ENCODE measurements around the gene YPEL3. TPM values are rescaled to one million over a fixed set of nuclear protein-coding genes. Genes with fewer than 3 reads are reported as not detected.

YPEL3 gene
- total RNA-seq, 1 donor from 2014 or later = 45.7 TPM

DNA sequence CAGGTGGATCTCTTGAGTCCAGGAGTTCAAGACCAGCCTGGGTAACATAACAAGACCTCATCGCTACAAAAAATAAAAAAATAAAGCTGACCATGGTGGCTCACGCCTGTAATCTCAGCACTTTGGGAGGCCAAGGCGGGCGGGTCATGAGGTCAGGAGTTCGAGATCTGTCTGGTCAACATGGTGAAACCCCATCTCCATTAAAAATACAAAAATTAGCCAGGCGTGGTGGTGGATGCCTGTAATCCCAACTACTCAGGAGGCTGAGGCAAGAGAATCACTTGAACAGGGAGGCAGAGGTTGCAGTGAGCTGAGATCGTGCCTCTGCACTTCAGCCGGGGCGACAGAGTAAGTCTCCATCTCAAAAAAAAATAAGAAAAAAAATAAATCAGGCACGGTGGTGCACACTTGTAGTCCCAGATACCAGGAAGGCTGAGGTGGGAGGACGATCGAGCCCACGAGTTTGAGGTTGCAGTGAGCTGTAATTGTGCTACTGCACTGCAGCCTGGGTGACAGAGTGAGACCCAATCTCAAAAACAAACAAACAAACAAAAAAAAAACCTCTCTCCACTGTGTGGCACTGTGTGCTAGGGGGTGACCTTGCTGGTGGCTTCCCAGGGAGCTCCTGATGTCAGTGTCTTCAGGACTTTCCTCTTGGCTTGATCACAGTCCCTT lies 46.8 kb upstream of the YPEL3 start:
- H3K27ac Mint-ChIP-seq = no peak overlapping the region

DNA sequence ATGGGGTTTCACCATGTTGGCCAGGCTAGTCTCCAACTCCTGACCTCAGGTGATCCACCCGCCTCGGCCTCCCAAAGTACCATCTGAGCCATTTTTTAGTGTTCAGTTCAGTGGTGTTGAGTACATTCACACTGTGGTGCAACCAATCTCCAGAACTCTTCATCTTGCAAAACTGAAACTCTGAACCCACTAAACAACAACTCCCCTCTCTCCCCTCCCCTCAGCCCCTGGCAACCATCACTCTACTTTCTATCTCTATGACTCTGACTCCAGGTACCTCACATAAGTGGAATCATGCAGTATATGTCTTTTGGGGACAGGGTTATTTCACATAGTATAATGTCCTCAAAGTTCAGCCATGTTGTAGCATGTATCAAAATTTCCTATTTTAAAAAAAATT lies 45.7 kb upstream of the YPEL3 start:
- Mint-ChIP-seq H3K9me3 (ENCODE audit: low read depth) (no peaks in the 10 kb centered on the region), H3K4me3 (ENCODE audit: low read depth) (no peak overlapping the region), H3K36me3 (ENCODE audit: insufficient read depth) (no peaks in the 10 kb centered on the region), H3K4me1 (ENCODE audit: low read depth) (peaks cover 4% of the 10 kb centered on the region), H3K27me3 (no peaks in the 10 kb centered on the region), H3K27ac (no peak overlapping the region)
- DNase-seq (ENCODE audit: low spot score, unreplicated experiment) = no peak
- TF ChIP-seq CTCF (IDR thresholded peaks at IDR 0.05; ENCODE audit: unreplicated experiment) = no peak

More for the DNA sequence above, 46.8 kb upstream of the YPEL3 start:
- Mint-ChIP-seq H3K9me3 (ENCODE audit: low read depth) (no peaks in the 10 kb centered on the region), H3K36me3 (ENCODE audit: insufficient read depth) (no peaks in the 10 kb centered on the region), H3K4me1 (ENCODE audit: low read depth) (peaks cover 4% of the 10 kb centered on the region), H3K4me3 (ENCODE audit: low read depth) (no peak overlapping the region), H3K27me3 (no peaks in the 10 kb centered on the region)
- DNase-seq (ENCODE audit: low spot score, unreplicated experiment) = no peak
- no peak for TF ChIP-seq CTCF (IDR thresholded peaks at IDR 0.05; ENCODE audit: unreplicated experiment)

- no peaks in the 10 kb centered on the region for H3K27me3 Mint-ChIP-seq
- no peak for TF ChIP-seq CTCF (IDR thresholded peaks at IDR 0.05; ENCODE audit: unreplicated experiment)
- no peaks in the 10 kb centered on the region for H3K36me3 Mint-ChIP-seq (ENCODE audit: insufficient read depth)
- H3K4me3 Mint-ChIP-seq (ENCODE audit: low read depth) = no peak overlapping the region
- H3K27ac Mint-ChIP-seq = peak overlapping the region; percentile 8
- DNase-seq (ENCODE audit: low spot score, unreplicated experiment) = no peak
- H3K4me1 Mint-ChIP-seq (ENCODE audit: low read depth) = peaks cover 4% of the 10 kb centered on the region
- no peaks in the 10 kb centered on the region for H3K9me3 Mint-ChIP-seq (ENCODE audit: low read depth)
These were observed 43.8 kb upstream of the YPEL3 start for GRCh38 chr16:30139583-30140481.

GRCh38 chr16:30137897-30138296 lies 41.9 kb upstream of the YPEL3 start:
- Mint-ChIP-seq H3K9me3 (ENCODE audit: low read depth) (no peaks in the 10 kb centered on the region), H3K4me3 (ENCODE audit: low read depth) (no peak overlapping the region), H3K27me3 (no peaks in the 10 kb centered on the region), H3K36me3 (ENCODE audit: insufficient read depth) (no peaks in the 10 kb centered on the region), H3K27ac (no peak overlapping the region), H3K4me1 (ENCODE audit: low read depth) (peaks cover 4% of the 10 kb centered on the region)
- no peak for TF ChIP-seq CTCF (IDR thresholded peaks at IDR 0.05; ENCODE audit: unreplicated experiment)
- no peak for DNase-seq (ENCODE audit: low spot score, unreplicated experiment)

DNA sequence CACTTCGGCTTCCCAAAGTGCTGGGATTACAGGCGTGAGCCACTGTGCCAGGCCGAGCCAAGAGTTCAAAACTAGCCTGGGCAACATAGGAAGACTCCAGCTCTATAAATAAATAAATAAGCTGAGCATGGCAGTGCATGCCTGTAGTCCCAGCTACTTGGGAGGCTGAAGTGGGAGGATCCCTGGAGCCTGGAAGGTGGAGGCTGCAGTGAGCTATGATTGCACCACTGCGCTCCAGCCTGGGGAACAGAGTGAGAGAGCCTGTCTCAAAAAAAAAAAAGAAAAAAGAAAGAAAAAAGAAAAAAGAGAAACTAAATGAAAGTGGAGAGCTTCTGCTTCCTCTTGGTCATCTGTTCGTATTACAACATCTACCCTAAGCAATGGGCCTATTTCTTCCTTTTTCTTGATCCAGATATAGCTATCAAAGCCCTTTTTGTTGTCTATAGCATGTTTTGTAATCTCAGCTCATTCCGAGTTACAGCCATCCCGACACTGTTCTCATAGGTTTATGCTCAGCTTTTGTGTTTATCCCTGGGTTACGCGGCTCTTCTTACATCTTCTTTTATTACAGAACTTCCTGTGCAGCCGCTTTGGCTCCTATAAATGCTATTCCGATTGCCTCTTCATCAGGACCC lies 41.1 kb upstream of the YPEL3 start:
- no peak for DNase-seq (ENCODE audit: low spot score, unreplicated experiment)
- no peak for TF ChIP-seq CTCF (IDR thresholded peaks at IDR 0.05; ENCODE audit: unreplicated experiment)
- peaks cover 4% of the 10 kb centered on the region for H3K4me1 Mint-ChIP-seq (ENCODE audit: low read depth)
- no peak overlapping the region for H3K4me3 Mint-ChIP-seq (ENCODE audit: low read depth)
- H3K27me3 Mint-ChIP-seq = no peaks in the 10 kb centered on the region
- no peak overlapping the region for H3K27ac Mint-ChIP-seq
- H3K36me3 Mint-ChIP-seq (ENCODE audit: insufficient read depth) = no peaks in the 10 kb centered on the region
- no peaks in the 10 kb centered on the region for H3K9me3 Mint-ChIP-seq (ENCODE audit: low read depth)

Measured in progenitor cell of endocrine pancreas (in vitro differentiated cells).